Nephron (organoid): ENCODE measurements around the gene SERPINB5.

Experiments
- H3K27ac Mint-ChIP-seq, 3 experiments: 2 replicates each; pipeline ENCODE4 v1.8.0; 2020; ENCODE audit warnings: mixed read lengths in 3 of 3, mild to moderate bottlenecking in 2 of 3, moderate library complexity in 1 of 3
- H3K27me3 Mint-ChIP-seq: 2 replicates; pipeline ENCODE4 v1.8.0; 2021; ENCODE audit warnings: low read depth, mild to moderate bottlenecking, moderate library complexity, mixed read lengths
- H3K36me3 Mint-ChIP-seq: 2 replicates; pipeline ENCODE4 v1.8.0; 2020; ENCODE audit warnings: low read depth, mixed read lengths
- H3K4me1 Mint-ChIP-seq: 2 replicates; pipeline ENCODE4 v1.8.0; 2020; ENCODE audit warnings: mixed read lengths
- H3K4me3 Mint-ChIP-seq, 3 experiments: 2 replicates each; pipeline ENCODE4 v1.8.0; 2020; ENCODE audit warnings: mild to moderate bottlenecking in 3 of 3, mixed read lengths in 3 of 3, moderate library complexity in 2 of 3
- H3K9me3 Mint-ChIP-seq: 2 replicates; pipeline ENCODE4 v1.8.0; 2020; ENCODE audit warnings: mixed read lengths
- TF ChIP-seq, protein P1 (sequence below), 3 experiments: fragments of 200-600 bp; sonication (generic); IDR thresholded peaks; one replicate each; pipeline ENCODE4 v1.5.0; 2021; ENCODE audit warnings: antibody characterized with exemption in 3 of 3; ENCODE audit not compliant: unreplicated experiment in 3 of 3

SERPINB5 gene

DNA sequence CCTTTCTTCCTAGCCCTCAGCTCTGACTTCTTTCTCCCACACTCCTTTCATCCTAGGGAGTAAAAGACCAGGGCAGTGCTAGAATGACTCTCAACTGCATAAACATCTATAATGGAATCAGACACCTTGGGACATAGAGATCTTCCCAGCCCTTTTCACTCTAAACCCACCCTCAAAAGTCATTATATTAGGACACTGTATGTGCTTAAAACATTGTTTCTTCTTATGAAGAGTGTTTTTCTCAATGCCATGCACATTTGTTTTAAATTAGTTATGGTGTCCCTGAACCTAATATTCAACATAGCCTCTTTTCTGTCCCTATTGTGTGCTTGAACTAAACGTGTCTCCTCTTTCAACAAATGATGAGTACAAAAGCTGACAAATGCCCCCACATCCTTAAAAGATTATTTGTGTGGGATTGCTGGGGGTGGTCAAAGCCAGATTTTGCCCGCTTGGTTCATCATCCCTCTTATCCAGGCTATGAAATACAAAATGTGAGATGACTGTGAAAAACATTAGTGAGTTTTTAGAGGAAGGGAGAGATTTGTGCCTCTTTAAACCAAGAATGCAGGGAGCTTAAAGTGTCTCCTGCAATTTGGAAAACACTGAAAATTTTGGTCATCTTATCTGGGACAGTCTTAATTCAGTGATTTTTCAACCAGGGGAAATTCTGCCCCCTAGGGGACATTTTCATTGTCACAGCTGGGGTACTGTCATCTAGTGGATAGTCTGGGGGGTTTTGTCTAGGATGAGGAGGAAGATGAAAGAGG lies 29.0 kb downstream of the SERPINB5 start:
- H3K27ac Mint-ChIP-seq = no peak overlapping the region
- H3K4me3 Mint-ChIP-seq = no peak overlapping the region
- H3K9me3 Mint-ChIP-seq = no peaks in the 10 kb centered on the region
- no peaks in the 10 kb centered on the region for H3K36me3 Mint-ChIP-seq
- TF ChIP-seq, protein P1, sequence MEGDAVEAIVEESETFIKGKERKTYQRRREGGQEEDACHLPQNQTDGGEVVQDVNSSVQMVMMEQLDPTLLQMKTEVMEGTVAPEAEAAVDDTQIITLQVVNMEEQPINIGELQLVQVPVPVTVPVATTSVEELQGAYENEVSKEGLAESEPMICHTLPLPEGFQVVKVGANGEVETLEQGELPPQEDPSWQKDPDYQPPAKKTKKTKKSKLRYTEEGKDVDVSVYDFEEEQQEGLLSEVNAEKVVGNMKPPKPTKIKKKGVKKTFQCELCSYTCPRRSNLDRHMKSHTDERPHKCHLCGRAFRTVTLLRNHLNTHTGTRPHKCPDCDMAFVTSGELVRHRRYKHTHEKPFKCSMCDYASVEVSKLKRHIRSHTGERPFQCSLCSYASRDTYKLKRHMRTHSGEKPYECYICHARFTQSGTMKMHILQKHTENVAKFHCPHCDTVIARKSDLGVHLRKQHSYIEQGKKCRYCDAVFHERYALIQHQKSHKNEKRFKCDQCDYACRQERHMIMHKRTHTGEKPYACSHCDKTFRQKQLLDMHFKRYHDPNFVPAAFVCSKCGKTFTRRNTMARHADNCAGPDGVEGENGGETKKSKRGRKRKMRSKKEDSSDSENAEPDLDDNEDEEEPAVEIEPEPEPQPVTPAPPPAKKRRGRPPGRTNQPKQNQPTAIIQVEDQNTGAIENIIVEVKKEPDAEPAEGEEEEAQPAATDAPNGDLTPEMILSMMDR (IDR thresholded peaks at IDR 0.05; ENCODE audit: unreplicated experiment in 3 of 3) = peak in 1 of 3 experiments; percentile 23
- peaks cover 10% of the 10 kb centered on the region for H3K27me3 Mint-ChIP-seq
- H3K4me1 Mint-ChIP-seq = no peaks in the 10 kb centered on the region

DNA sequence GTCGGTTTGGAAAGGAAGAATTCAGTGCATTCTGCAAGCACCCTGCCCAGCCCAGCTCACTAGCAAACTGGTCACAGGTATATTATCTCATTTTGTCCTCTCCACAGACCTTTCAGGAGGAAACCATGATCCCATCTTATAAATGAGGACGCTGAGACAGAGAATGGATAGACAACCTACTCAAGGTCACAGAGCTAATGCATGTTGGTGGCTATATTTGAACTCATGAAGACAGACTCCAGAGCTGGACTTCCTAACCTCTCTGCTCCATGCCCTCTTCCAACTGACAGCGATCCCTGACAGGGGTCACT lies 29.5 kb downstream of the SERPINB5 start:
- TF ChIP-seq, protein P1 (IDR thresholded peaks at IDR 0.05; ENCODE audit: unreplicated experiment in 3 of 3) = no peak
- no peak overlapping the region for H3K4me3 Mint-ChIP-seq
- no peak overlapping the region for H3K27ac Mint-ChIP-seq
- no peaks in the 10 kb centered on the region for H3K36me3 Mint-ChIP-seq
- no peaks in the 10 kb centered on the region for H3K9me3 Mint-ChIP-seq
- peaks cover 11% of the 10 kb centered on the region for H3K27me3 Mint-ChIP-seq
- H3K4me1 Mint-ChIP-seq = no peaks in the 10 kb centered on the region

DNA sequence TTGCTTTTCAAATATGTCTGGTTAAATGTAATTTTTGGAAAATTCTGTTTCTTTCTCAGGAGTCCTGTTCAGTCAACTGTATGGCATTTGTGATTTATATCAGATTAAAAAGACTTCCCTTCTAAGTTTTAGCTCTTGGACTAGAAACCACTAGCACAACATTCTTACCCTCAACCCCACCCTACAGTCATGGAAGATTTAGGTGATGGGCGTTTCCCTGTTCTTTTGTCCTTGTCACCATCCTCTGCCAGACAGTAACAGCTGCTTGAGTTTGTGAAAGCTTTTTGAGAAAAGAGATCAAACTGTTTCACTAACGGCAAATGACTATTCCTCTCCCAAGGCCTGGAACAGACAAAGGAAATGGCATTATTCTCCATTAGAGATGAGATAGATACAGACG lies 31.8 kb downstream of the SERPINB5 start:
- Mint-ChIP-seq H3K9me3 (no peaks in the 10 kb centered on the region), H3K4me3 (no peak overlapping the region), H3K36me3 (no peaks in the 10 kb centered on the region), H3K27me3 (peaks cover 22% of the 10 kb centered on the region), H3K4me1 (no peaks in the 10 kb centered on the region), H3K27ac (peak overlapping the region in 1 of 3 experiments; percentile 41)
- TF ChIP-seq, protein P1 (IDR thresholded peaks at IDR 0.05; ENCODE audit: unreplicated experiment in 3 of 3) = no peak

DNA sequence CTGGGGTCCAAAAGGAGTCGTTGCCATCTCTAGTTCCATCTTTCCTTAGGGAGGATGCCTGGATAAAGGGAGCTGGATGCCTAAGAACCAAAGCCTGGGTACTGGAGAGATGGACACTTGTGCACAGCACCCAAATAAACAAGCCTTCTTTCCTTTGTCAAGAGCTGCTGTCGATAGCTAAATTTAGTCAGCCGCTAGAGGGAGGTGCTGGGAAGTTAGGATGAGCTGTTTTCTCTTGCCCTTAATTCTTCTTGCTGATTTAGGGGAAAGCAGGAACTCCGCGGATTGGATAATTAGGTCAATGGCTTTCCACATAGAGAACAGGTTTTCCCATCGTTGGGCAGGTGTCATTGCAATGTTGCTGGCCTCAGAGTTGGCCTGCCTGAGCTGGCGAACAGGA lies 34.5 kb downstream of the SERPINB5 start:
- TF ChIP-seq, protein P1 (IDR thresholded peaks at IDR 0.05; ENCODE audit: unreplicated experiment in 3 of 3) = peak; percentile 48 to 56 (median 55)
- Mint-ChIP-seq H3K9me3 (no peaks in the 10 kb centered on the region), H3K4me1 (no peaks in the 10 kb centered on the region), H3K4me3 (no peak overlapping the region), H3K36me3 (no peaks in the 10 kb centered on the region), H3K27ac (no peak overlapping the region), H3K27me3 (peaks cover 28% of the 10 kb centered on the region)

DNA sequence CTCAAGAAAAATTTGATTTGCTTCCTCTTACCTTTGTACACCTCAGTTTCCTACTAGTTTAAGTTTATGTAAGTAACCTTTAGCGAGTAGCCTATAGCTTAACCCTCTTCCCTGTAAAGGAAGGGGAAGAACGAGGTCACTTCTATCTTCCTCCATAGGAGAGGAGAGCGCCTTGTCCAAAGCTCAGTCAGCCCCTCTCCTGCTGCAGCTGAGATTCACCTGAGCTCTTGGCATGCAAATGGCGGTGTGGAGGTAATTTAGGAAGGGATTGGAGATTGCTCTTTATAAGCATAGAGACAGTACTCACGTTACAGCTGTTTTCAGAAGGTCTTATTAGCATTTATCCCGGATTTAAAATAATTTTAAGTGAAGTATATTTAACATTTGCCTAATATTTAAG lies 37.6 kb downstream of the SERPINB5 start:
- Mint-ChIP-seq H3K27ac (no peak overlapping the region), H3K4me3 (no peak overlapping the region), H3K27me3 (peaks cover 23% of the 10 kb centered on the region), H3K9me3 (no peaks in the 10 kb centered on the region), H3K4me1 (no peaks in the 10 kb centered on the region), H3K36me3 (no peaks in the 10 kb centered on the region)
- TF ChIP-seq, protein P1 (IDR thresholded peaks at IDR 0.05; ENCODE audit: unreplicated experiment in 3 of 3) = no peak
